Stimulated activated naive B cell treated with anti-CD40 and anti-IgM and Interleukin-4, amounts not matched to agents 10 μg/mL and 1 μg/mL and 100 μg/mL, for 72 hours (primary cell): Measurements from ENCODE around the gene GCK.

Experiments used
- ATAC-seq, 2 donors: fragments of 150-1000 bp; cut with Tn5 transposase; replicated peaks; 2 replicates each; pipeline ENCODE4 v1.10.0; 2021; ENCODE audit warnings: moderate library complexity in 1 of 2
- DNase-seq: peaks from one replicate; pipeline ENCODE4 v3.0.0; 2021
- H3K27ac Mint-ChIP-seq: one replicate; pipeline ENCODE4 v1.8.0; 2022; ENCODE audit warnings: mild to moderate bottlenecking, mixed read lengths
- H3K27me3 Mint-ChIP-seq, 2 donors: one replicate each; pipeline ENCODE4 v1.8.0; 2022; ENCODE audit warnings: mixed read lengths in 2 of 2
- H3K36me3 Mint-ChIP-seq, 2 donors: one replicate each; pipeline ENCODE4 v1.8.0; 2022; ENCODE audit warnings: mixed read lengths in 2 of 2, mild to moderate bottlenecking in 1 of 2
- H3K4me1 Mint-ChIP-seq, 2 donors: one replicate each; pipeline ENCODE4 v1.8.0; 2022; ENCODE audit warnings: mixed read lengths in 2 of 2, mild to moderate bottlenecking in 1 of 2
- H3K4me3 Mint-ChIP-seq, 2 donors: one replicate each; pipeline ENCODE4 v1.8.0; 2022; ENCODE audit warnings: mild to moderate bottlenecking in 2 of 2, mixed read lengths in 2 of 2, moderate library complexity in 1 of 2
- H3K9me3 Mint-ChIP-seq, 2 donors: one replicate each; pipeline ENCODE4 v1.8.0; 2022; ENCODE audit warnings: mixed read lengths in 2 of 2, mild to moderate bottlenecking in 1 of 2

The GCK gene

DNA sequence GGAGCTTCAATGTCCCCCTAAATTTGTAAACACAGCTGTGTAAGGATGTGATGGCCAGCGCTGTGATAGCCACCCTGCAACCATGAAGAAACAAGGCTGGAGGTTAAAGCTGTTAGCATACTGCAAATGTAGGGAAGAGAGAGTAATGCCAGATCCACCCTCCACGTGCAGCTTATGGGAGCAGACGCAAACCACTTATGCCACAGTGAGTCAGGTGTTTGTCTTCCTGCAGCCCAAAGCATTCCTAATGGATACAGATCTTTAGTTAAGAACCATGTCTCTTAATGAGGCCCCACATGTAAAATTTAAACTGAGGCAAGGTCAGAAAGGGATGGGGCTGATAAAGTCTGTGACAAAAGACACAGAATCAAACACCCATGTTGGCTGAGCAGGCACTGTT is 34.5 kb downstream of the GCK start:
- no peak overlapping the region for H3K4me3 Mint-ChIP-seq
- no peak overlapping the region for H3K27ac Mint-ChIP-seq
- peaks cover 6 to 18% of the 10 kb centered on the region in 2 donors for H3K4me1 Mint-ChIP-seq
- no peaks in the 10 kb centered on the region for H3K9me3 Mint-ChIP-seq
- no peaks in the 10 kb centered on the region for H3K36me3 Mint-ChIP-seq
- no peak for ATAC-seq
- no peak for DNase-seq
- H3K27me3 Mint-ChIP-seq: no peaks in the 10 kb centered on the region

DNA sequence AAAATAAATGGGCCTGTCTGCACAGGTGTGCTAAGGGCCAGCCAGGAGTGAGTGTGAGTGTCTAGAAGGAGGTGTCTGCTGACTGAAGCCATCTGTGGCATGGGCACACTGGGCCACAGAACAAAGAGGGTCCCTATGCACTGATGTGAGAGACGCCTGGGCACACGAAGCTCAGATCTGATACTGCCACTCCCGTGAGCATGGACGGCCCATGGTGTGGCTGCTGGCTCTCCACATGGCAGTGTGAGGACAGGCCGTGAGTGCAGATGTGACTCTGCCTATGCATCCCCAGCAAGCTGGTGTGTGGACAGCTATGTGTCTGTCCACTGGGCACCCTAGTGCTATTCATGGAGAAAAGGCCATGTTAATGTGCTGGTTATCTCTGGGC is 35.3 kb downstream of the GCK start:
- no peak overlapping the region for H3K4me3 Mint-ChIP-seq
- no peak overlapping the region for H3K27ac Mint-ChIP-seq
- no peaks in the 10 kb centered on the region for H3K36me3 Mint-ChIP-seq
- ATAC-seq (no peak), DNase-seq (no peak)
- no peaks in the 10 kb centered on the region for H3K27me3 Mint-ChIP-seq
- no peaks in the 10 kb centered on the region for H3K9me3 Mint-ChIP-seq
- H3K4me1 Mint-ChIP-seq: peaks cover 6 to 18% of the 10 kb centered on the region in 2 donors

GRCh38 chr7:44152971-44153947 is 36.0 kb downstream of the GCK start:
- Mint-ChIP-seq H3K27me3 (no peaks in the 10 kb centered on the region), H3K9me3 (no peaks in the 10 kb centered on the region), H3K36me3 (no peaks in the 10 kb centered on the region), H3K4me1 (peaks cover 6 to 18% of the 10 kb centered on the region in 2 donors), H3K27ac (no peak overlapping the region), H3K4me3 (no peak overlapping the region)
- DNase-seq (no peak), ATAC-seq (no peak)

DNA sequence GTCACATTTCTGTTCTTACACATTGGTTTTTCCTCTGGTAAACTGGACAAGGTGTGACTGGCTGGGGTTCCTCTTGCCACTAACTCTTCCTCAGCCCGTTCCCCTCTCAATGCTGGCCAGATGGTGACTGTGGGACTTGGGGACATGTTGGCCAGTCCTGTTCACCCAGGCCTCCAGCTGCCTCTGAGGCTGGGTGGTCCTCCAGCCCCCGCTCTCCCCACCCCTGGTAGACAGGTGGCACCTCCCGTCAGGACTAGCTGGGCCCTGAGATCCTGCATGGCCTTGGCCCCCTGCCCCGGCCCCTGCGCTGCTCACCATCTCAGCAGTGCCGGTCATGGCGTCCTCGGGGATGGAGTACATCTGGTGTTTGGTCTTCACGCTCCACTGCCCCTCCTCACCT is 37.3 kb downstream of the GCK start:
- Mint-ChIP-seq H3K9me3 (no peaks in the 10 kb centered on the region), H3K27me3 (no peaks in the 10 kb centered on the region), H3K27ac (no peak overlapping the region), H3K4me1 (peaks cover 6 to 18% of the 10 kb centered on the region in 2 donors), H3K4me3 (no peak overlapping the region), H3K36me3 (no peaks in the 10 kb centered on the region)
- no peak for ATAC-seq
- DNase-seq: no peak

GRCh38 chr7:44150966-44151941 is 38.0 kb downstream of the GCK start:
- Mint-ChIP-seq H3K36me3 (no peaks in the 10 kb centered on the region), H3K4me1 (peaks cover 6 to 23% of the 10 kb centered on the region in 2 donors), H3K4me3 (no peak overlapping the region), H3K9me3 (no peaks in the 10 kb centered on the region), H3K27ac (peak overlapping the region; percentile 60), H3K27me3 (no peaks in the 10 kb centered on the region)
- ATAC-seq (no peak), DNase-seq (no peak)

DNA sequence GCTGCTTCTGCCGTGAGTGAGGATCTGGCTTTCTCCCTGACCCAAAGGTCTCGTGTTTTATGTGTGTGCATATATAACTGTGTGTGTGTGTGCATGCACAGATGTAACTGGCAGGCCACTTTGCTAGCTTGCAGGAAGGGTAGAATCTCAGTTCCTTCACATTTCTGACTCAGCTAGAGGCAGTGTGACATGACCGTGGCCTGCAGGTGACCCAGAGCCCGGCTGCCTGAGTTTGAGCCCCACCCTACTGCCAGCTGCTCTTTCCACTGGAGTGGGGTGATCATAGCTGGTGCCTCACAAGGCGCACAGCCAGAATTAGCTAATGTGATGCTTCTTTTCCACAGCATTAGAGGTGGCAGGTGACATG is 38.8 kb downstream of the GCK start:
- no peak overlapping the region for H3K4me3 Mint-ChIP-seq
- no peaks in the 10 kb centered on the region for H3K9me3 Mint-ChIP-seq
- ATAC-seq: peak; percentile 86
- no peak overlapping the region for H3K27ac Mint-ChIP-seq
- DNase-seq: peak; percentile 47
- H3K27me3 Mint-ChIP-seq: peaks cover 0 to under 1% of the 10 kb centered on the region in 2 donors
- H3K4me1 Mint-ChIP-seq: peaks cover 7 to 31% of the 10 kb centered on the region in 2 donors
- no peaks in the 10 kb centered on the region for H3K36me3 Mint-ChIP-seq

GRCh38 chr7:44149571-44150465 is 39.4 kb downstream of the GCK start:
- Mint-ChIP-seq H3K36me3 (peaks cover 0 to 2% of the 10 kb centered on the region in 2 donors), H3K27ac (no peak overlapping the region), H3K27me3 (peaks cover 0 to 7% of the 10 kb centered on the region in 2 donors), H3K9me3 (no peaks in the 10 kb centered on the region), H3K4me1 (peaks cover 11 to 37% of the 10 kb centered on the region in 2 donors), H3K4me3 (no peak overlapping the region)
- ATAC-seq (peak in 1 of 2 donors; percentile 6), DNase-seq (no peak)

DNA sequence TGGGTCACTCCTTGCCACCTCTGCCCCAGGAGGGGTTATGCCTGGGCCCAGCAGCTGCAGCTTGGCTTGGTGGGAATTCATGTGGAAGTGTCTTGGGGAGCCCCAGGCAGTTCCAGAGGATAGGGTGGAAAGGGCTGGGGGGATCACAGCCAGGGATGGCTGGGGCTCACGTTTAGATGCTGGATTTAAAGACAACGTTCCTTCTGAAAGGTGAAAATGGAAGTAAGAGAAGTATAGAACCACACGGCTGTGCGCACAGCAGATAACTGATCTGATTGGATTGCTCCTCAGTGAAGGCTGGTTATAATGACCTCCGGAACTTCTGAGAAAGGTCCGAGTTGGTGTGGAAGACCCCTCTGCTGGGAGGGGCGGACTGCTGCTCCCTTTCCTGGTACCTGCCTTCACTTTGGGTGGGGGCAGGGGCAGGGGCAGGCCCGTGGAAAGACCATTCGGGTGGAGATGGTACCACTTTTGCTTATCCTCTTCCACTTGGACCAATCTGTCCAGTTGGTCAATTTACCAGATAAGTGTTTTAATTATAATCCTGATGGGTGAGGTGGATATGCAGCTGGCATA is 40.2 kb downstream of the GCK start:
- Mint-ChIP-seq H3K9me3 (no peaks in the 10 kb centered on the region), H3K27me3 (peaks cover 0 to 8% of the 10 kb centered on the region in 2 donors), H3K27ac (no peak overlapping the region), H3K4me3 (no peak overlapping the region), H3K4me1 (peaks cover 11 to 37% of the 10 kb centered on the region in 2 donors), H3K36me3 (peaks cover 0 to 2% of the 10 kb centered on the region in 2 donors)
- ATAC-seq (no peak), DNase-seq (no peak)

DNA sequence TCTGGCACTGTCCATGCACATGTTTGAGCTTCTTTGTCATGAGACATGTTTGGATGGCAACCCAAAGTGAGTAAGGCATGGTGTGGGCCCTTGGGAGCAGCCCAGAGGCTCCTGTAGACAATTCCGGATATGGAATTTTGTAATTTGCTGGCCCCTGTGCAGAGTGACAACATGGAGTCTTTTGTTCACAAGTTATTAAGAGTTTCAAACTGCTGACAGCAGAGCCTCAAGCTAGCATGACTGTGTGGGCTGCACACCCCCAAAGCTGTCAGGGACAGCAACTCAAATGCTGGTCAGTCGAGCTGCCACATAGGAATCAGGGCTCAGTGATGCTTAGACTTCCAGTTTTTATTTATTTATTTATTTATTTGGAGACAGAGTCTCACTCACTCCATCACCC is 41.1 kb downstream of the GCK start:
- ATAC-seq: no peak
- Mint-ChIP-seq H3K9me3 (no peaks in the 10 kb centered on the region), H3K4me3 (no peak overlapping the region), H3K27ac (no peak overlapping the region), H3K4me1 (peaks cover 11 to 37% of the 10 kb centered on the region in 2 donors), H3K27me3 (peaks cover 0 to 8% of the 10 kb centered on the region in 2 donors), H3K36me3 (peaks cover 0 to 2% of the 10 kb centered on the region in 2 donors)
- DNase-seq: no peak

DNA sequence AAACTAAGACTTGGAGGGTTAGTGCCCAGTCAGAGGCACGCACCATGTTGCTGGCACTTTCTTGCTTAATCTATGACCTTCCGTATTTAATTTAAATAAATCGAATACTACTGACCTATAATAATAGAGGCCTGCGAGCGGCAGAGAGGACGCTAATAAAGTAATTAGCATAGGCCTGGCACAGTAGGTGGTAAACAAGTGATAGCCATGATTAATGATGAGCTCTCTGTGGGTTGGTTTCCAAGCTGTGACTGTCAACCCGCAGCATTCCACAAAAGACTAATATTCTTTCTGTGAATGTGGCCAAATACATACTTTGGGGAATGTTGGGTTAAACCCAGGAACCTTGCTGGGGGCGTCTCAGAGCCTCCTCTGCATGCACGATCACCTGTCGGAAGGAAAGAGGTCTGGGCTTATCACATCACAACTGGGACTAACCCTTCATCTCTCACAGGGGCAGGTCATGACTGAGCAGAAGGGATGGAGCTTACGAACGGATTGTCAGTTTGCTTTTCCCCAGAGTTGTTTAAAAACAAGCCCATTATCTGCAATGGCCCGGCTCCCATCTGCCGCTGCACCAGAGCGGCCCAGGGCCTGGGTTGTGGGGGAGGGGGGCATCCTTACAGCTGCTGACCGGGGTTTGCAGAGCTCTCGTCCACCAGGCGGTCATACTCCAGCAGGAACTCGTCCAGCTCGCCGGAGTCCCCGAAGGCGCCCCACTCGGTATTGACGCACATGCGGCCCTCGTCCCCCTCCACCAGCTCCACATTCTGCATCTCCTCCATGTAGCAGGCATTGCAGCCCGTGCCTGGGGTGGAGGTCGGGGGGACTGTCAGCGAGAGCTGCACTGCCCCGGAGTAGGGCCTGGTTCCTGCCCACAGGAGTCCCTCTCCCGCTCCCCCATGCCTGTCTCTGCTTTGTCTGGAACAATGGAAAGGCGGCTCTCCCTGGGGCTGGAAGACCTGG is 41.9 kb downstream of the GCK start:
- no peak for ATAC-seq
- no peaks in the 10 kb centered on the region for H3K9me3 Mint-ChIP-seq
- peaks cover 0 to 2% of the 10 kb centered on the region in 2 donors for H3K36me3 Mint-ChIP-seq
- no peak overlapping the region for H3K27ac Mint-ChIP-seq
- H3K4me3 Mint-ChIP-seq: no peak overlapping the region
- peaks cover 0 to 8% of the 10 kb centered on the region in 2 donors for H3K27me3 Mint-ChIP-seq
- H3K4me1 Mint-ChIP-seq: peaks cover 11 to 37% of the 10 kb centered on the region in 2 donors
- DNase-seq: no peak

DNA sequence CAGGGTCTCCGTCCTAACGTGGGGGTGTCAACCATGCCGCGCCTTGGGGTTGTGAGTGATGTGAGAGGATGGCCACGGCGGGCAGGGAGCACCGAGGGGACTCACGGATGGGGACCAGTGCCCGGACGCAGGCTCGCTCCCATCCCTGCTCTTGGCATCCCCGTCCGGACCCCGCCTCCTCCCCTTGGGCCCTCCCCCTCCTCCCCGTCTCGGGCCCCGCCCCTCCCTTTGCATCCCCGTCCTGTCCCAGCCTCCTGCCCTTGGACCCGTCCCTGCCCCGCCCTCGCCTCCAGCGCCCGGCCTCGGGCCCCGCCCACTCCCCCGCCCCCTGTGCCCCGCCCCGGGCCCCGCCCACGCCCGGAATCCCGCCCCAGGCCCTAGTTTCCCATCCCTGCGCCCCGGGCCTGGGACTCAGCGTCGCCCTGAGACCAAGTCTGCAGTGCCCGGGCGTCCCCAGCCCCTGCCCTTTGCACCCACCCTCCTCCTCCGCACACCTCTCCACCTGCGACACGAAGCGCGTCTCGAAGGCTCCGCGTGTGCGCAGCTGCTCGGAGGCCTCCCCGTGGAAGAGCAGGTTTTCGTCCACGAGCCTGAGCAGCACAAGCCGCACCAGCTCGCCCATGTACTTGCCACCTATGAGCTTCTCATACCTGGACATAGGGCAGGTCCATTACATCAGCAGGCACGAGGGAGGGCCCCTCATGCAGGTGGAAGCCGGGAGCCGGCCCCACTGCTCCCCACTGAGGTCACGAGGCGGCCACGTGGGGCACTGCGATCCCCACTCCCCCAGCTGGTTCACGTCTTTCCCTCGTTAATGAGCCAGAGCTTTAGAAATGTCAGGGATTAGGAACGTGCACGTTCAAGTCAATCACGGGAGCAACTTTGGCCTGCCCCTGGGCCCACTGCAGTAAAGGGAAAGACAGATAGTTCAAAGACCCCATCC is 43.0 kb downstream of the GCK start:
- Mint-ChIP-seq H3K4me3 (peak overlapping the region; percentile 83 to 85), H3K9me3 (no peaks in the 10 kb centered on the region), H3K36me3 (peaks cover 0 to 2% of the 10 kb centered on the region in 2 donors), H3K27ac (peak overlapping the region; percentile 59), H3K4me1 (peaks cover 10 to 34% of the 10 kb centered on the region in 2 donors), H3K27me3 (peaks cover 0 to 8% of the 10 kb centered on the region in 2 donors)
- ATAC-seq (peak; percentile 67 to 70), DNase-seq (peak; percentile 42)
